Activated gamma-delta T cell (primary cell): Measurements from ENCODE around the gene NCOA4.
"Not testable (repeated sequence)": the region's sequence is repeated elsewhere in the genome, so short reads cannot be mapped to it uniquely, and the experiment has no call there.

Experiments used
- DNase-seq: peaks from one replicate; lab custom pipeline; 2025; lab: John Stamatoyannopoulos, UW

The NCOA4 gene

GRCh38 chr10:45983538-45984186 is 46.8 kb downstream of the NCOA4 start:
- DNase-seq = not testable (repeated sequence)

- DNase-seq = not testable (repeated sequence)
Measured at GRCh38 chr10:45981367-45981766, 49.1 kb downstream of the NCOA4 start.

GRCh38 chr10:45978554-45978953 is 51.9 kb downstream of the NCOA4 start:
- not testable (repeated sequence) for DNase-seq

GRCh38 chr10:45974041-45974440 is 56.4 kb downstream of the NCOA4 start:
- DNase-seq = not testable (repeated sequence)

- DNase-seq = not testable (repeated sequence)
Measured at GRCh38 chr10:45972813-45973169, 57.6 kb downstream of the NCOA4 start.

GRCh38 chr10:45972106-45972812 is 58.2 kb downstream of the NCOA4 start, which contains the start of gene TIMM23:
TIMM23 (plus strand) TSS chr10:45972489; CDS start chr10:45972625, 136 bp downstream.
- DNase-seq = peak; percentile 75

- DNase-seq = not testable (repeated sequence)
Measured at GRCh38 chr10:45971742-45972105, 58.7 kb downstream of the NCOA4 start.

- DNase-seq = not testable (repeated sequence)
Measured at GRCh38 chr10:45971019-45971418, 59.4 kb downstream of the NCOA4 start.

GRCh38 chr10:45962686-45963452 is 67.6 kb downstream of the NCOA4 start:
- not testable (repeated sequence) for DNase-seq

GRCh38 chr10:45957928-45958327 is 72.5 kb downstream of the NCOA4 start:
- not testable (repeated sequence) for DNase-seq

- not testable (repeated sequence) for DNase-seq
Measured at GRCh38 chr10:45956634-45957033, 73.8 kb downstream of the NCOA4 start.
